NCI-H1930 (cell line): Measurements from ENCODE around the gene RAG1.

Source experiments
- DNase-seq, 2 experiments: peaks; one replicate each; lab custom pipeline; 2025; lab: John Stamatoyannopoulos, UW

The RAG1 gene

GRCh38 chr11:36628141-36628540 lies 60.3 kb downstream of the RAG1 start:
- no peak for DNase-seq

GRCh38 chr11:36628765-36629244 lies 61.0 kb downstream of the RAG1 start:
- no peak for DNase-seq
